Stimulated activated CD4-positive, alpha-beta T cell treated with anti-CD3 and anti-CD28 coated beads, Interleukin-12 subunit alpha, Interleukin-12 subunit beta, amount 100 ng/mL, for 24 hours (primary cell): ENCODE measurements around the gene RFX4.

ENCODE experiments used
- DNase-seq, 2 experiments: peaks; one replicate each; pipeline ENCODE4 v3.0.0-alpha.2; 2020; ENCODE audit warnings: low read depth in 2 of 2

RFX4 gene

GRCh38 chr12:106764220-106764619, 181.4 kb downstream of the RFX4 start:
- no peak for DNase-seq

GRCh38 chr12:106764738-106765137, 181.9 kb downstream of the RFX4 start:
- DNase-seq: no peak

GRCh38 chr12:106766393-106766826, 183.6 kb downstream of the RFX4 start:
- DNase-seq: no peak

- no peak for DNase-seq
Observed at GRCh38 chr12:106767206-106767605, 184.4 kb downstream of the RFX4 start.

GRCh38 chr12:106767954-106768822, 185.4 kb downstream of the RFX4 start:
- DNase-seq: no peak

- DNase-seq: no peak
Observed at GRCh38 chr12:106769078-106769477, 186.3 kb downstream of the RFX4 start.

GRCh38 chr12:106769546-106769945, 186.7 kb downstream of the RFX4 start:
- DNase-seq: no peak

GRCh38 chr12:106771425-106771824, 188.6 kb downstream of the RFX4 start:
- no peak for DNase-seq

- no peak for DNase-seq
Observed at GRCh38 chr12:106773286-106774004, 190.6 kb downstream of the RFX4 start.

GRCh38 chr12:106774005-106774807, 191.4 kb downstream of the RFX4 start, which contains the start of gene RIC8B:
Gene RIC8B, plus strand, starts transcription at chr12:106774682. Its CDS starts 64 bp downstream, at chr12:106774746.
- DNase-seq: peak; percentile 73 to 80

GRCh38 chr12:106774808-106775524, 192.2 kb downstream of the RFX4 start:
- no peak for DNase-seq

GRCh38 chr12:106776897-106777296, 194.1 kb downstream of the RFX4 start:
- no peak for DNase-seq

GRCh38 chr12:106780010-106780631, 197.3 kb downstream of the RFX4 start:
- DNase-seq: no peak

- no peak for DNase-seq
Observed at GRCh38 chr12:106782619-106783018, 199.8 kb downstream of the RFX4 start.

- no peak for DNase-seq
Observed at GRCh38 chr12:106783515-106783914, 200.7 kb downstream of the RFX4 start.

GRCh38 chr12:106790020-106790419, 207.2 kb downstream of the RFX4 start:
- DNase-seq: no peak

- DNase-seq: no peak
Observed at GRCh38 chr12:106791531-106791930, 208.7 kb downstream of the RFX4 start.

GRCh38 chr12:106794369-106794768, 211.6 kb downstream of the RFX4 start:
- DNase-seq: no peak

- no peak for DNase-seq
Observed at GRCh38 chr12:106801167-106801708, 218.4 kb downstream of the RFX4 start.

GRCh38 chr12:106801830-106802533, 219.2 kb downstream of the RFX4 start:
- no peak for DNase-seq
